ENCODE results near the gene ACTR6.
"Not testable (repeated sequence)": the region's sequence is repeated elsewhere in the genome, so short reads cannot be mapped to it uniquely, and the experiment has no call there.

ACTR6 gene

DNA sequence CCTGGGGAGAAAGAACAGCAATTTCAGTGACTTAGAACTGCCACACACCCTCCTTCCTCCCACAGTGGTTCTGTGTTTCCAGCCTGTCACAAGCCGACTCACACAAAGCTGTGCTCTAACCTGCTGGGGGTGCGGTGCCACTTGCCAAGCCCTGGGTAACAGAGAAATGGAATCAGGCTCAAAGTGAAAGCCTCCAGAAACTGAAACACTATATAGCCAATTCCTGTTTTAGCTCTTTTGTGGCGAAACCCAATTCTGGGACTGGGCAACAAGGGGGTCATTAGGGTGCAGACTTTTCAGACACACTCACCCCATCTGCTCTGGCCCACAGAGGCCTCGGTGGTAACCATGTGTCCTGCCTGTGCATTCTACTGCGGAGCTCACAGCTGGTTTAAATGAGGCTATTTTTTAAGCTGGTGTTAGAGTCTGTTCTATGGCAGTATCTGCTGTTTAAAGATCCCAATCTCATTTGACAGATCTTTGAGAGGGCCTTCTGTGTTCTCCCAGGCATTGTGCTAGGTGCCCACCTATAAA, 15.2 kb upstream of the ACTR6 start:
- peak; percentile 43 for DNase-seq

DNA sequence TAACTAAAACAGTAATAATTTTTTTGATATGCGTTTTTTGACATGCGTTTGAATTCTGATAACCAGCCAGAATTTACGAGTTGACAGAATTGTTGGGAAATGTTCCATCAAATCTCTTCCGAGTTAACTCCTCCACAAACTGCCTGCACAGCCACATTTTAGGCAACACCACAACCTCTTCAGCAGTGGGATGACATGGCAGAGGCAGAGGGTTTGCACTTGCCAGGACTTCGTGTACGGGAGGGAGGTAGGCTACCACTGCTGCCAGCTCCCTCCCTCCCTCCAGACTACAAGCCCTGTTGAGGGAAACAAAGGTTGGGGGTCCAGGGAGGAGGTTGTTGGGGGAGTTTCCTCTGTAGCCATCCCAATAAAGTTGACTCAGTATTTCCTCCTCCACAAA, 14.5 kb upstream of the ACTR6 start:
- no peak for DNase-seq

DNA sequence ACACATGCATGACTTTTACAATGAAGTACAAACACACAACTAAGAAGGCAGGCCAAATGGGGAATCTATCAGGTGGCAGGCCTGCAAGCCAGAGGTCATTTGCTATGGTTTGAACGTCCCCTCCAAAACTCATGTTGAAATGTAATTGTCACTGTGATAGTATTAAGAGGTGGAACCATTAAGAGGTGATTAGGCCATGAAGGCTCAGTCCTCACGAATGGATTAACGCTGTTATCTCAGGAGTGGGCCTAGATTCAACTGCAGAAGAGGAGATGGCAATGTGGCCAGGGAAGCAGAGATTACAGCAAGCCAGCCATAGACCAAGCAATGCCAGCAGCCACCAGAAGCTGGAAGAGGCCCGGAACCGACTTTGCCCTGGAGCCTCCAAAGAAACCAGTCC, 13.5 kb upstream of the ACTR6 start:
- no peak for DNase-seq

DNA sequence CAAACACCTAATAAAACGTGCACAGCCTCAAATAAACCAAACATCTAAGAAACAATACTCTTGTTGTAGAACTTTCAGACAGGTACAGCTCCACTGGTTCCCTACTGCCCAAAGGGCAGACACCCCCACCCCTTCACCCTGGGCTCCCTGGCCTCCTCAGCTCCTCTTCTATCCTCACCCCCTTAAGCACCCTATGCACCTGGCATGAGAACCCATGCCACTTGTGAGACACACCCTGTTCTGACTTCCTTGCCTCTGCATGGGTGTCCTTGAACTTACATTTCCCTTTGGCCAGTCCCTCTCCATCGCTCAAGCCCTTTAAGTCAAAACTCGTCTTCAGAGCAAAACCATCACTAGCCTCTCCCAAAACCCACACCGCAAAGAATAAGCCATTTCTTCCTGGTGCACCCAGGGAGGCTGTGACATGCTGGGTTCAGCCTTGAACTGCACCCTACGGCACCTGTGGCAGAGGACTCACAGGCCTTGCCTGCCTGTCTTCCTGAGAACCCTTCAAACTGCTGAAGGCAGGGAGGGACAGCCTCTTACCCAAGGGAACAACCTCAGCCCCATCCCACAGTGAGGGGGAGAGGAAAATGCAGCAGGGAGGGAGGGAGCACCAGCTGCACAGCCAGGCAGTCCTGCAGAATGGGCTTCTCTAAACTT, 12.6 kb upstream of the ACTR6 start:
- no peak for DNase-seq

DNA sequence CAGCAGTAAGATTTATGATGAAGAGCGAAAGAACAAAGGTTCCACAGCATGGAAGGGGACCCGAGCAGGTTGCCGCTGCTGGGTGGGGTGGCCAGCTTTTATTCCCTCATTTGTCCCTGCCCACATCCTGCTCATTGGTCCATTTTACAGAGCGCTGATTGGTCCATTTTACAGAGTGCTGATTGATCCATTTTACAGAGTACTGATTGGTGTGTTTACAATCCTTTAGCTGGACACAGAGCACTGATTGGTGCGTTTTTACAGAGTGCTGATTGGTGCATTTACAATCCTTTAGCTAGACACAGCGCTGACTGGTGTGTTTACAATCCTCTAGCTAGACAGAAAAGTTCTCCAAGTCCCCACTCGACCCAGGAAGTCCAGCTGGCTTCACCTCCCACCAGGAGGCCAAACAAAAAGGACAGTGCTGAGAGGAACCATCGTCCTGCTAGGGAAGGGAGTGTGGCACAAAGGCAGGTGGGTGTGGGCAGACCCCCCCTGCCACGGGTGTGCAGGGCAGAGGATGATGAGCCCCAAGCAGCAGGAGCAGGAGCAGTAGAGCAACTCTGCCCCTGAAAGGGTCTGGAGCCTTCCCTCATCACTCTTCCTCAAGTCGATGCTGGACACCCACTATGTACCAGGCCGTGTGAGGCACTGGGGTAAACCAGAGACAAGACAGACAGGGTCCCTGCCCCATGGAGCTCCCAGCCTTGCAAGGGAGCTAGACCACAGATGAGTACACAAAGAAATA, 11.6 kb upstream of the ACTR6 start:
- DNase-seq = not testable (repeated sequence)

DNA sequence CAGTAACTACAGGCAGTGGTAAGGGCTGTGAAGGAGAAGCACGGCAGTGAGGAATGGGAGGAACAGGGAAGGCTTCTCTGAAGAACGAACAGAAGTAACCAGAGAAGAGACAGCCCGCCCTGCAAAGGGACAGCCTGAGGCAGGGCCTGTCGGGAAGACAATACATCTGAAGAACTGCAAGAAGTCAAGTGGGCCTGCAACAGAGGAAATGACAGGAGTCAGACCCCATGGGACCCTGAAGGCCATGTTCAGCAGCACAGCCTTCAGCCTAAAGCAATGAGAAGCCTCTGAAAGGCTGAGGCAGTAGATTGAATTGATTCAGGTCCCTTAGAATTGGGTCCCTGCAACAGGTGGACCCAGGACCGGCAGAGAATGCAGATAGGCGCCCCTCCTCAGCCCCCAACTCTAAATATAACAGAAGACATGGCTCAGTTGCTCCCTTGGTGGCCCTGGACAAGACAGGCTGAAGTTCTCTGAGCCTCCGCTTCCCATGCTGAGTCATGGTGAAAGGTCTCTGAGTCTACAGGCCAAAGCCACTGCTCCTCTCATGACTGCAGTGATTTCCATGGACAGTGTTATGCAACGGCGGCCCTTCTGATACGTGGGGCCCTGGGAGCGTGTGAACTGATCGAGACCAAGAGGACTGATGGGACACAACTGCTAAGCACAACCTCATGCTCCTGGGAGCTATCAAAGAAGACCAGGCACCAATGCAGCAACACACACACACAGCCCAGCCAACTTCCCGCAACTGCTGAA, 10.8 kb upstream of the ACTR6 start:
- peak; percentile 1 for DNase-seq

DNA sequence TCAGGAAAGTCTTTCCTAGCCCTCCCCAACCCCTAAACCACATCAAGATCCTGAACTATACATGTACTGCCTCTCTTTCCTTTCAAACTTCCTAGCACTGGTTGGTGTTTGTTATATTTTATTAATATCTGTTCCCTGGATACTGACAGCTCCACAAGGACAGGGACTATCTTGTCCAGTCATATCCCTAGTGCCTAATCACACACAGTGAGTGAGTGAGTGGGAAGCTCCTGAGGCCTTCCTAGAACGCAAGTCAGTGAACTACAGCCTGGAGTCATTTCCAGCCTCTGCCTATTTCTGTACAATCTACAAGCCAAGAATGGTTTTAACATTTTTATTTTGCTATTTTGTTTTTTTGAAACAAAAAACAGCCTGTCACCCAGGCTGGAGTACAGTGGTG, 7.5 kb upstream of the ACTR6 start:
- no peak for DNase-seq

DNA sequence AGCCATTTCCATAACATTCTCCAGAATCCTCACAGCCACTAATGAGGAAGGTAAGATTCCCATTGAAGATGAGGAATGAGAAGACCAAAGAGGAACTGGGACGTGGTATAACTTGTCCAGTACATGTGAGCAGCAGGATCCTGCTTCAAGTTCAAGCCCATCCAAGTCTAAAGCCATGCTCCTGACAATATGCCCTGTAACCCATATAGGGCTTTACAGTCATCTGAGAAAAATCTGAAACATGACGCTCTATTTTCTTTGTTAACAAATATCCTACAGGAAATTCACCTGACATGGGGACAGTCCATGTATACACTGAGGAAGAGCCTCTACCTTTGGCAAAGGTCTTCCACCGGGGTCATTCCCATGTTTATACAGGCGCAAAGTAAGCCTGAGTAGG, 3.1 kb upstream of the ACTR6 start:
- no peak for DNase-seq

DNA sequence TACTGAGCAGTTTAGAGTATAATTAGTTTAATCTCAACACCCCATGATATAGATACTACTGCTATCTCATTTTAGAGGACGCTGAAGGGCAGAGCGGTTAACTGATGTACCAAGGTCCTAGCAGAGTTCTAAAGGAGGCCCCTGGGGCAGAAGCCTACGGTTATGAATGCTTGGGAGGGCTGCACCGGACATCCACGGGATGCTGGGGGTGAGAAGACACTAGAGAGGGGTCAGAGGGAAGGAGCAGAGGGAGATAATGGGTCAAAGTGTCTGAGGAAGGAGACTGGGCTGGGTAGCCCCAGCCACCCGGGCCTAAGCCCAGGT, 1.6 kb upstream of the ACTR6 start:
- no peak for DNase-seq

DNA sequence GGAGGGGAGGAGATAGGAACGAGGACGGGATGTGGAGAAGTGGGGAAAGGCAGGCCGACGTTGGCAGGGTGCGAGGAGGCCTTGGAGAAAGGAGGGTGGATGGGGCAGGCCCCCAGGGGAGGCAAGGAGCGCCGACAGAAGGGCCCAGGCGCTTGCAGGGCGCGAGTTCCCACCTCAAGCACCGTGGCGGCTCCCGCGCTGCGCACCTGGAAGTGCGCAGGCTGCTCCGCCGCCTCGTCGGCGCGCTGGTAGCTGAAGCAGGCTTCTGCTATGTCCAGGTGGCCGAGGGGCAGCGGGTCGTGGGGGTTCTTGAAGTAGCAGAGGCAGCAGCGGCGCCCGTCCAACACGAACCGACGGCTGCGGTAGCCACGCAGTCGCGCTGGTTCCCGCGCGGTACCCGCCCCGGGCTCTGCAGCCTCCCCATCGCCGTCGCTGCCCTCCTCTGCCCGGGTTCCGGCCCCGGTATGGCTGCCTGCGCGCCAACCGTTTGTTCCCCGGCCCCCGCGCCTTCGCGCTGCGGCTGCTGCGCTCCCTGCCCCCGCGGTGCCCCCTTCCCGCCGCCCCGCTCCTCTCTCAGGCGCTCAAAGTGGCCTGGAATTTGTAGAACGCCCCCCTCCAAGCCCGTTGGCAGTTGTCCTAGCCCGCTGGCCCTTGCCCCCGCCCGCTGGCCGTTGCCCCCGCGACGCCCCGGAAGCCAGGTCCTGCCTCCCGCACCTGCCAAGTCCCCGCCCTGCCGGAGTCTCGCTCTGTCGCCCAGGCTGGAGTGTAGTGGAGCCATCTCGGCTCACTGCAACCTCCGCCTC, 1.1 kb upstream of the ACTR6 start:
- peak; percentile 11 for DNase-seq

DNA sequence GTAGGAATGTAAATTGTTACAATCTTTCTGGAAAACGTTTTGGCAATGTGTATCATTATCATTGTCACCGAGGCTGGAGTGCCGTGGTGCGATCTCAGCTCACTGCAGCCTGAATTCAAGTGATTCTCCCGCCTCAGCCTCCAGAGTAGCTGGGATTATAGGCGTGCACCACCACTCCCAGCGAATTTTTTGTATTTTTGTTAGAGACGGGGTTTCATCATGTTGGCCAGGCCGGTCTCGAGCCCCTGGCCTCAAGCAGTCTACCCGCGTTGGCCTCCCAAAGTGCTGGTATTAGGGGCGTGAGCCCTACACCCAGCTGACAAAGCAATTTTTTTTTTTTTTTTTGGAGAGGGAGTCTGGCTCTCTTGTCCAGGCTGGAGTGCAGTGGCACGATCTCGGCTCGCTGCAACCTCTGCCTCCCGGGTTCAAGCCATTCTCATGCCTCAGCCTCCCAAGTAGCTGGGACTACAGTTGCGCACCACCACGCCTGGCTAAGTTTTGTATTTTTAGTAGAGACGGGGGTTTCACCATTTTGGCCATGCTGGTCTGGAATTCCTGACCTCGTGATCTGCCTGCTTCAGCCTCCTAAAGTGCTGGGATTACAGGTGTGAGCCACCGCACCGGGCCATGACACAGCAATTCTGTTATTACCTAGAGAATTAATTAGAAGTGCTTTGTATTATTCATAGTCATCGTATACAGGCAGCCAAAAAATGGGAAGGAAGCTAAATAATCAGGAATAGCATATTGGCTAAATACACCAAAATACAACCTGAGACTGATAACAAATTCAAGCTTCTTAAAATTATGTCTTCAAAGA, 1.2 kb downstream of the ACTR6 start:
- DNase-seq = no peak

DNA sequence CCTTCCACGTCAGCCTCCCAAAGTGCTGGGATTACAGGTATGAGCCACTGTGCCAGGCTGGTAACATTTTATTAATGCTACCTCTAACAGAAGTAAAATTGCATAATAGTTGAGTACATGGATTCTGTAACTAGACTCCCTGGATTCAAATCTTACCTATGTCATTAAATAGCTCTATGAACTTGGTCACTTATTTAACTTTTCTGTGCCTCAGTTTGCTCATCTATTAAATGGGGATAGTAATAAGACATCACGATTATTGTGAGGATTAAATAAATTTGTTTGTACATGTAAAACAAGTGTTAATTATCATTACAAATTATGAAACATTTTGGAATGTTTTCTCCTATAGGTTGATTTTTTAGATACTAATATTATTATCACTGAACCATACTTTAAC, 6.7 kb downstream of the ACTR6 start:
- no peak for DNase-seq

DNA sequence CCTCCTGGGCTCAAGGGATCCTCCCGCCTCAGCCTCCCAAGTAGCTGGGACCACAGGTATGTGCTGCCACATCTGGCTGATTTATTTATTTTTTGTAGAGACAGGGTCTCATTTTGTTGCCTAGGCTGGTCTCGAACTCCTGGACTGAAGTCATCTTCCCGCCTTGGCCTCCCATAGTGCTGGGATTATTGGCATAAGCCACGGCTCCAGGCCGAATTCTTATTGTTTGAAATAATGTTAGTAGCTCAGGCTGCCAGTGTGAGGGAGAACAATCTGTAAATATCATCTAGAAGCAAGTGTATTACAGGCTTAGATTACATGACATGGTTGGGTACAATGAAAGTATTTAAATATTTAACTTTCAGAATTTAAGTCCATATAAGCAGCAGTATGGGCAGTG, 8.2 kb downstream of the ACTR6 start:
- DNase-seq = no peak

DNA sequence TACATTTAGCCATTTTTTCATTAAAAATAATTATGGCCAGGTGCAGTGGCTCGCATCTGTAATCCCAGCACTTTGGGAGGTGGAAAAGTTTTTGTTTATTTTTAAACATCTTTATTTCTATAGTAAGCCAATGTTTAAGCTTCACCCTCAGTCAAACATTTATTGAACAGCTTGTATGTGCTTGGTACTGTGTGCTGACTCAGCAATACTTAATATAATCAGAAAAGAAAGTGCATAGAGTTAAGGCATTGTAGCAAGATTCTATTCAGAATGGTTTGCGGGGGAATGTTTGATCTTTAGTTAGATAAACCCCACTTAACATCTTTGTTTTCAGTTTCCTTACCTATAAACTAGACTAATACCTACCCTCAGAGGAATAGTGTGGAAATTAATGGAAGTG, 11.1 kb downstream of the ACTR6 start:
- DNase-seq = no peak

DNA sequence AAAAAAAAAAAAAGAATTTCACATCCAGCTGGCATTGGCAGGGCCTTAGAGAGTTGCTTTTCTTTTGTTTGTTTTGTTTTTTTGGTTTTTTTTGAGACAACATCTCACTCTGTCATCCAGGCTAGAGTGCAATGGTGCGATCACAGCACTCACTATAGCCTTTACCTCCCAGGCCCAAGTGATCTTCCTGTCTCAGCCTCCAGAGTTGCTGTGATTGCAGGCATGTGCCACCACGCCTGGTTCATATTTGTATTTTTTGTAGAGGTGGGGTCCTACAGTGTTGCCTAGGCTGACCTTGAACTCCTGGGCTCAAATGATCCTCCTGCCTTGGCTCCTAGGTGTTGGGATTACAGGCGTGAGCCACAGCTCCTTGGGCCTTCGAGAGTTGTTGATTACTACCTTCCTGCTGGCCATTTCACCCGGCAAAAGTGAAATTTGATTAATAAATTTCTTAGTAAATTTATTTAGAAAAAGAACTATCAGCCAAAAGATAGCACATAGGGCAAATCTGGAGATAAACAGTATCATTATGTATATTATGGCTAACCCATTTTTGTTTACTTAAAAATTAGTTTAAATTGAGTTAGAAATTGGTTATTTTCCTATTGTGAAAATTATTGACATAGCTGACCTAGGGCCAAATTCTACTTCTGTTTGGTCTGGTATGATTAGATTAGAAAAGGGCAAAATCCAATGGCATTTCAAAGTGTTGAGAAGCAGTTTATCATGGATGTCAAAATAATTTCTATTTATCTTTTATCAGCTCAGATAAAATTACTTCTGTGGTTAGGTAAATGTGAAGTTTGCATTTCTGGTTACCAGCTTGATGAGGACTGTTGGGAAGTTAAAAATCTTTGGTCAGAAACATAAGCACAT, 12.6 kb downstream of the ACTR6 start:
- no peak for DNase-seq

DNA sequence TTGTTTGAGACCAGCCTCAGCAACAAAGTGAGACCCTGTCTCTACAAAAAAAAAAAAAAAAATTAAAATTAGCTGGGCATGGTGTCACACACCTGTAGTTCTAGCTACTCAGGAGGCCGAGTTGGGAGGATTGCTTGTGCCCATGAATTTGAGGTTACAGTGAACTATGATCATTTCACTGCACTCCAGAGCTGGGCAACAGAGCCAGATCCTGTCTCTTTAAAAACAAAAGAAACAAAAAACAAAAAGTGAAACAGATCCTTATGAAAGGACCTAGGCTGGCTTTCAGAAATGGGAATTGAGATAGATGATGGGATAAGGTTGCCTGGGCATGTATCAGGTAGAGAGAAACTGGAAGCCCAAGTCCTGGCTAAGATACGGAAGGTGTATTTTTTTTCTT, 13.9 kb downstream of the ACTR6 start:
- DNase-seq = peak; percentile 10

DNA sequence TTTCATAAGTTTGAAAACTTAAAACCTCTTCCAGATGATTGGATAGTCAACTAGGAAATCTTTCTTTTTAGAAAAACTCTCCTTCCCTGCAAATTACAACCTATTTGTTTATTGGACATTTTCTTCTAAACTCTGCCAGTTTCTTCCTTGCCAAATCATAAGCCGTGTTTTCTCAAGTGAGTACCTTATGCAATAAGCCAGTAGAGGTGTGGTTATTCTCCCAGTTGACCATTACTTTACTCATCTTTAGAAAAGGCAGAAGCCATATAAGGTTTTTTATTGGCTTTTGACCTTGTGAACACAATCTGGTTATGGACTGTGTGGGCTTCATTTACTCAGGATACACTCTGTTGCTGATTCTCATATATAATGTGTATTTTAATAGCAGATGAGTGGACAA, 14.6 kb downstream of the ACTR6 start:
- peak; percentile 21 for DNase-seq

DNA sequence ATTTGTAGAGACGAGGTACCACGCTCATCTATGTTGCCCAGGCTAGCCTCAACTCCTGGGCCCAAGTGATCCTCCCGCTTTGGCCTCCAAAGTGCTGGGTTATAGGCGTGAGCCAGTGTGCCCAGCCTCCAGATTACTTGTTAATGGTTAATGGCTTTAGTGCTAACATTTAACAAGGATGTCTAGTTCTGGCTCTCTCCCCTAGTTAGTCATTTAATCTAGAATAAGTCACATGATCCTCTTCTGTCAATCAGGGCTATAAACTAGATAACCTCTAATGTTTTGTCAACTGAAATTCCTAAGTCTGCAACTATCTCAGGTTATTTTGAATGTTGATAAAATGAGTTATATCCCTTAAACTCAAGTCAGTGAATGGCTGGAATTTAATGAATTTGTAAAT, 15.7 kb downstream of the ACTR6 start:
- DNase-seq = no peak

DNA sequence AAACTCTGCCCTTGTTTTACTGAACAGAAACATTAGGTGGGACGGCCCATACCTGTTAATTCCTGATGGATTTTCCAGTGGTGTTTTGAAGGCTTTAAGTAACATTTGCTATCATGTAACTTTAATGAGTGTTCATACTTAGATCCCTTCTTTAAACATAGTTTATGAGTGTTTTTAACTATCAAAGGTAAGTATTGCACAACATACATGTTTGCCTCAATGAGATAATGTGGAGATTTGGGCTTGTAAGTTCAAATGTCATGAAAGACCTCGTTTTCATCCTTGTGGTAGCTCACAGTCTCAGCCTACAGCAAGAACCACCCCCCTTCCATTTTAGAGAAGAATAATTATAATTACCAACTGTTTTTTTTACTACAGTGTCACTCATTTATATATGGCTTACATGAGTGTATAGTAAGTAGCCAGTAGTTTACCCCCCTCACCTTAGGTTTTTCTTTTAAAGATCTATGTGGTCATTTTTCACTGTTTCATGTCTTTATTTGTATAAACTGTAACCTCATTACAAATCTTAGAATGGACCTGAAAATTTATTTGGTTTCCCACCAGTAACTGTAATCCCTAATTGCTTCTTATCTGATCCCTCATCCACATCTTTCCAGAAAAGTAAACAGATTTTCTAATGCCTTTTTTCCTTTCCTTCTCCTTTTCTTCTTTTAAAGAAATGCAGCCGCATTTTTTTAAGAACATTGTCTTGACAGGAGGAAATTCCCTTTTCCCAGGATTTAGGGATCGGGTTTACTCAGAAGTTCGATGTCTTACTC, 18.9 kb downstream of the ACTR6 start:
- no peak for DNase-seq

DNA sequence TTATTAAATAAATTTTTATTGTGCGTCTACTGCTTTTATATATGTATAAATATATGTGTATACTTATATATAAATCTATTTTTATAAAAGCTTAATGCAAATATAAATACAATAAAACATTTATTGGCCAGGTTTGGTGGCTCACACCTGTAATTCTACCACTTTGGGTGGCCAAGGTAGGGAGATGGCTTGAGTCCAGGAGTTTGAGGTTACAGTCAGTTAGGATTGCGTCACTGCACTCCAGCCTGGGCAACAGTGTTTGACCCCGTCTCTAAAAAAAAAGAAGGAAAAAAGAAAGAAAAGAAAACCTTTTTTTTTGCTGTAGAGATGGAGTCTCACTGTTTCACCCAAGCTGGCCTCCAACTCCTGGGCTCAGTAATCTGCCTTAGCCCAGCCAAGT, 20.9 kb downstream of the ACTR6 start:
- no peak for DNase-seq

All from inflammatory macrophage treated with lipopolysaccharide for 4 hours (primary cell).